GM19463 (cell line): Measurements from ENCODE around the gene SHH.

ENCODE experiments used
- ATAC-seq: cut with Tn5 transposase; IDR thresholded peaks from one replicate; pipeline ENCODE4 v1.9.1; 2021; ENCODE audit warnings: mild to moderate bottlenecking, moderate library complexity; ENCODE audit not compliant: unreplicated experiment

The SHH gene

GRCh38 chr7:155811895-155812761 is at the start of gene SHH:
SHH (minus strand) TSS chr7:155812463; CDS start chr7:155812122, 341 bp downstream.
- ATAC-seq = no peak

GRCh38 chr7:155861480-155861868 is 49.2 kb upstream of the SHH start:
- no peak for ATAC-seq

GRCh38 chr7:155860840-155861479 is 48.7 kb upstream of the SHH start:
- ATAC-seq = no peak

- ATAC-seq = no peak
Observed at GRCh38 chr7:155860461-155860839, 48.2 kb upstream of the SHH start.

GRCh38 chr7:155858521-155859061 is 46.3 kb upstream of the SHH start:
- ATAC-seq = no peak

GRCh38 chr7:155857141-155857540 is 44.9 kb upstream of the SHH start:
- ATAC-seq = no peak

- no peak for ATAC-seq
Observed at GRCh38 chr7:155856656-155857055, 44.4 kb upstream of the SHH start.

- ATAC-seq = no peak
Observed at GRCh38 chr7:155852426-155853301, 40.4 kb upstream of the SHH start.

- no peak for ATAC-seq
Observed at GRCh38 chr7:155851892-155852291, 39.6 kb upstream of the SHH start.

GRCh38 chr7:155850766-155851678 is 38.8 kb upstream of the SHH start:
- ATAC-seq = no peak

- ATAC-seq = no peak
Observed at GRCh38 chr7:155850001-155850436, 37.8 kb upstream of the SHH start.

- ATAC-seq = no peak
Observed at GRCh38 chr7:155848691-155849669, 36.7 kb upstream of the SHH start.

GRCh38 chr7:155847821-155848435 is 35.7 kb upstream of the SHH start:
- no peak for ATAC-seq

- ATAC-seq = no peak
Observed at GRCh38 chr7:155846936-155847335, 34.7 kb upstream of the SHH start.

- ATAC-seq = no peak
Observed at GRCh38 chr7:155846156-155846555, 33.9 kb upstream of the SHH start.

GRCh38 chr7:155845226-155845625 is 33.0 kb upstream of the SHH start:
- no peak for ATAC-seq

GRCh38 chr7:155844526-155844925 is 32.3 kb upstream of the SHH start:
- no peak for ATAC-seq

- no peak for ATAC-seq
Observed at GRCh38 chr7:155844019-155844453, 31.8 kb upstream of the SHH start.
